ENCODE data around the gene DGKD.

Gene DGKD

DNA sequence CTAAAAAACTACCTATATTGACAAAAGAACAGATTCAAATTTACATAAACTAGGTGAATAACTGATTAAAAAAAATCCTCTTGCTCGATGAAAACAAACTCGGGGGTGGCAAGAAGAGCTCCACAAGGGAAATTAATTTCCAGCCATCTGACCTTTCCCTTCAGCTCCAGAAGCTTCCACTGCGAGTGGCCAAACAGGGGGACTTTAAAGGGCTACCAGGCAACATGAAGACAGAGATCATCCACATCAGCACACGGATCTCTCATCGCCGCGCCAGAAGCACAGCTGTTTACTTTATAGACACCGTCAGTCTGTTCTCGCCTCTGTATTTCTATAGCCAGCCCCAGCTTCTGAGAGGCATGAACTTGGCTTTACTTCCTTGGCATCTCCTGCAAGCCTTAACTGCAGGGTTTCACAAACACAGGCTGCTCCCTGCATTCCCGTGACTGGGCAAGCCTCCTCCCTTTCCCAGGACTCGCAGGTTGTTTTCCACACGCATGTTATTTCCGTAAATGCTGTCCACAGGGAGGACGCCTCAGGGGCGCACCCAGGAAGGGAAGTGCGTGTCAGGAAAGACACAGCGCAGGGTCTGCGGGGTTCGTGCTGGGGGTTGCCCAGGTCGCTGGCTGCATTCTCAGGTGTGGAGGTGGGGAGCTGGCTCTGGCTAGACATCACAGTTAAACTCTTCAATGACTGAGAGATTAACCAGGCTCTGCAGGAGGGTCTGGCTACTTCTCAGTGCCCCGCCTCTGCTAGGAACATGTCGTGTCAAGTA, 127.3 kb downstream of the DGKD start:
- no peak for DNase-seq (ENCODE audit: low read depth in 1 of 2, low spot score in 1 of 2)
- H3K27ac ChIP-seq (replicated peaks), result no peak overlapping the region
- no peaks in the 10 kb centered on the region for H3K27me3 ChIP-seq (ENCODE audit: insufficient read depth, poor library complexity, severe bottlenecking)
- TF ChIP-seq POLR2AphosphoS5 (IDR thresholded peaks at IDR 0.05; ENCODE audit: low read depth), result no peak
- TF ChIP-seq GABPA (IDR thresholded peaks at IDR 0.05; ENCODE audit: low read depth), result no peak
- no peak for TF ChIP-seq SPI1 (IDR thresholded peaks at IDR 0.05; ENCODE audit: borderline replicate concordance, low read depth)
- TF ChIP-seq, protein P1, sequence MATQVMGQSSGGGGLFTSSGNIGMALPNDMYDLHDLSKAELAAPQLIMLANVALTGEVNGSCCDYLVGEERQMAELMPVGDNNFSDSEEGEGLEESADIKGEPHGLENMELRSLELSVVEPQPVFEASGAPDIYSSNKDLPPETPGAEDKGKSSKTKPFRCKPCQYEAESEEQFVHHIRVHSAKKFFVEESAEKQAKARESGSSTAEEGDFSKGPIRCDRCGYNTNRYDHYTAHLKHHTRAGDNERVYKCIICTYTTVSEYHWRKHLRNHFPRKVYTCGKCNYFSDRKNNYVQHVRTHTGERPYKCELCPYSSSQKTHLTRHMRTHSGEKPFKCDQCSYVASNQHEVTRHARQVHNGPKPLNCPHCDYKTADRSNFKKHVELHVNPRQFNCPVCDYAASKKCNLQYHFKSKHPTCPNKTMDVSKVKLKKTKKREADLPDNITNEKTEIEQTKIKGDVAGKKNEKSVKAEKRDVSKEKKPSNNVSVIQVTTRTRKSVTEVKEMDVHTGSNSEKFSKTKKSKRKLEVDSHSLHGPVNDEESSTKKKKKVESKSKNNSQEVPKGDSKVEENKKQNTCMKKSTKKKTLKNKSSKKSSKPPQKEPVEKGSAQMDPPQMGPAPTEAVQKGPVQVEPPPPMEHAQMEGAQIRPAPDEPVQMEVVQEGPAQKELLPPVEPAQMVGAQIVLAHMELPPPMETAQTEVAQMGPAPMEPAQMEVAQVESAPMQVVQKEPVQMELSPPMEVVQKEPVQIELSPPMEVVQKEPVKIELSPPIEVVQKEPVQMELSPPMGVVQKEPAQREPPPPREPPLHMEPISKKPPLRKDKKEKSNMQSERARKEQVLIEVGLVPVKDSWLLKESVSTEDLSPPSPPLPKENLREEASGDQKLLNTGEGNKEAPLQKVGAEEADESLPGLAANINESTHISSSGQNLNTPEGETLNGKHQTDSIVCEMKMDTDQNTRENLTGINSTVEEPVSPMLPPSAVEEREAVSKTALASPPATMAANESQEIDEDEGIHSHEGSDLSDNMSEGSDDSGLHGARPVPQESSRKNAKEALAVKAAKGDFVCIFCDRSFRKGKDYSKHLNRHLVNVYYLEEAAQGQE (IDR thresholded peaks at IDR 0.05; ENCODE audit: insufficient replicate concordance, low read depth), result no peak
- TF ChIP-seq, protein P2, sequence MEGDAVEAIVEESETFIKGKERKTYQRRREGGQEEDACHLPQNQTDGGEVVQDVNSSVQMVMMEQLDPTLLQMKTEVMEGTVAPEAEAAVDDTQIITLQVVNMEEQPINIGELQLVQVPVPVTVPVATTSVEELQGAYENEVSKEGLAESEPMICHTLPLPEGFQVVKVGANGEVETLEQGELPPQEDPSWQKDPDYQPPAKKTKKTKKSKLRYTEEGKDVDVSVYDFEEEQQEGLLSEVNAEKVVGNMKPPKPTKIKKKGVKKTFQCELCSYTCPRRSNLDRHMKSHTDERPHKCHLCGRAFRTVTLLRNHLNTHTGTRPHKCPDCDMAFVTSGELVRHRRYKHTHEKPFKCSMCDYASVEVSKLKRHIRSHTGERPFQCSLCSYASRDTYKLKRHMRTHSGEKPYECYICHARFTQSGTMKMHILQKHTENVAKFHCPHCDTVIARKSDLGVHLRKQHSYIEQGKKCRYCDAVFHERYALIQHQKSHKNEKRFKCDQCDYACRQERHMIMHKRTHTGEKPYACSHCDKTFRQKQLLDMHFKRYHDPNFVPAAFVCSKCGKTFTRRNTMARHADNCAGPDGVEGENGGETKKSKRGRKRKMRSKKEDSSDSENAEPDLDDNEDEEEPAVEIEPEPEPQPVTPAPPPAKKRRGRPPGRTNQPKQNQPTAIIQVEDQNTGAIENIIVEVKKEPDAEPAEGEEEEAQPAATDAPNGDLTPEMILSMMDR (IDR thresholded peaks at IDR 0.05; ENCODE audit: insufficient read depth, low read length), result no peak
- no peak overlapping the region for H3K4me3 ChIP-seq (replicated peaks; ENCODE audit: insufficient read depth, low read length)

DNA sequence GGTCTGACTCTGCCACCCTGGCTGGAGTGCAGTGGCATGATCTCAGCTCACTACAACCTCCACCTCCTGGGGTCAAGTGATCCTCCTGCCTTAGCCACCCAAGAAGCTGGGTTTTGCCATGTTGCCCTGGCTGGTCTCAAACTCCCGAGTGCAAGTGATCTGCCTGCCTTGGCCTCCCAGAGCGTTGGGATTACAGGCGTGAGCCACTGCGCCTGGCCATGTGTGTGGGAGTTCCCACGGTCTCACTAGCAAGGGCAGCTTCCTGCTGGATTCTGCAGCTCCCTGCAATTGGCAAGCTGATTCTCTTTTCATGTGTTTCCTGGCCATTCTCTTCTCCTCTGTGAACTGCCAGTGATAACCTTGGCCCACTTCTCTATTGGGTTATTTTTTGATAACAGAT, 128.3 kb downstream of the DGKD start:
- DNase-seq (ENCODE audit: low read depth in 1 of 2, low spot score in 1 of 2), result no peak
- TF ChIP-seq, protein P1 (IDR thresholded peaks at IDR 0.05; ENCODE audit: insufficient replicate concordance, low read depth), result no peak
- no peak for TF ChIP-seq GABPA (IDR thresholded peaks at IDR 0.05; ENCODE audit: low read depth)
- no peak for TF ChIP-seq SPI1 (IDR thresholded peaks at IDR 0.05; ENCODE audit: borderline replicate concordance, low read depth)
- no peak for TF ChIP-seq POLR2AphosphoS5 (IDR thresholded peaks at IDR 0.05; ENCODE audit: low read depth)
- TF ChIP-seq, protein P2 (IDR thresholded peaks at IDR 0.05; ENCODE audit: insufficient read depth, low read length), result no peak
- Histone ChIP-seq H3K4me3 (replicated peaks; ENCODE audit: insufficient read depth, low read length) (no peak overlapping the region), H3K27ac (replicated peaks) (no peak overlapping the region), H3K27me3 (ENCODE audit: insufficient read depth, poor library complexity, severe bottlenecking) (no peaks in the 10 kb centered on the region)

DNA sequence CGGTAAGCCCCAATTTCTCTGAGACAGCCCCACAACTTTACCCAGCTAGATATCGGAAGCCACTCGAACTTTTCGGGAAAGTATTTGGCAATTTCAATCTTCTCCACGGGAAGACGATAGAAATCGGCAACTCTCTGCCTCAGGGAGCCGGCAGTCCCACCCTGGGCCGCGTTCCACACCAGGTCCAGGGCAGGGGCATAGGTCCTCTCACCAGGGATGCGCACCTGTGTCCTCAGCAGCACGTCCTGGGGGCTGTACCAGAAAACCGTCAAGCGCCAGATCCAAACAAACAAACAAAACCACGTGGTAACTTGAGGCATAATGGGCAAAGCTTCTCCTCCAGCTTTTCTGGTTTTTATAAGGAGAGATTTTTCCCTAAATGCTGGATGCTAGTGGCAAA, 131.4 kb downstream of the DGKD start:
- Histone ChIP-seq H3K27ac (replicated peaks) (no peak overlapping the region), H3K27me3 (ENCODE audit: insufficient read depth, poor library complexity, severe bottlenecking) (no peaks in the 10 kb centered on the region), H3K4me3 (replicated peaks; ENCODE audit: insufficient read depth, low read length) (no peak overlapping the region)
- no peak for DNase-seq (ENCODE audit: low read depth in 1 of 2, low spot score in 1 of 2)
- TF ChIP-seq, protein P2 (IDR thresholded peaks at IDR 0.05; ENCODE audit: insufficient read depth, low read length), result no peak
- no peak for TF ChIP-seq SPI1 (IDR thresholded peaks at IDR 0.05; ENCODE audit: borderline replicate concordance, low read depth)
- TF ChIP-seq, protein P1 (IDR thresholded peaks at IDR 0.05; ENCODE audit: insufficient replicate concordance, low read depth), result no peak
- TF ChIP-seq POLR2AphosphoS5 (IDR thresholded peaks at IDR 0.05; ENCODE audit: low read depth), result no peak
- no peak for TF ChIP-seq GABPA (IDR thresholded peaks at IDR 0.05; ENCODE audit: low read depth)
